Lung microvascular endothelial cell (primary cell): ENCODE measurements around the gene SLC7A11. TPM values are rescaled to one million over a fixed set of nuclear protein-coding genes. Genes with fewer than 3 reads are reported as not detected.

Experiments used
- DNase-seq, 2 donors: peaks; one replicate each; pipeline versions ENCODE4 v3.0.0 to v3.0.0-alpha.2; 2010; ENCODE audit warnings: low read depth in 2 of 2
- total RNA-seq: library from RNA; depleted of rRNA; stranded (reverse); fragments of >200 nt; gene quantifications from 2 replicates; pipeline ENCODE4 v1.2.1, GENCODE V29; 2014

SLC7A11 gene
- 5.4 and 20.9 TPM in 2 replicates for total RNA-seq

DNA sequence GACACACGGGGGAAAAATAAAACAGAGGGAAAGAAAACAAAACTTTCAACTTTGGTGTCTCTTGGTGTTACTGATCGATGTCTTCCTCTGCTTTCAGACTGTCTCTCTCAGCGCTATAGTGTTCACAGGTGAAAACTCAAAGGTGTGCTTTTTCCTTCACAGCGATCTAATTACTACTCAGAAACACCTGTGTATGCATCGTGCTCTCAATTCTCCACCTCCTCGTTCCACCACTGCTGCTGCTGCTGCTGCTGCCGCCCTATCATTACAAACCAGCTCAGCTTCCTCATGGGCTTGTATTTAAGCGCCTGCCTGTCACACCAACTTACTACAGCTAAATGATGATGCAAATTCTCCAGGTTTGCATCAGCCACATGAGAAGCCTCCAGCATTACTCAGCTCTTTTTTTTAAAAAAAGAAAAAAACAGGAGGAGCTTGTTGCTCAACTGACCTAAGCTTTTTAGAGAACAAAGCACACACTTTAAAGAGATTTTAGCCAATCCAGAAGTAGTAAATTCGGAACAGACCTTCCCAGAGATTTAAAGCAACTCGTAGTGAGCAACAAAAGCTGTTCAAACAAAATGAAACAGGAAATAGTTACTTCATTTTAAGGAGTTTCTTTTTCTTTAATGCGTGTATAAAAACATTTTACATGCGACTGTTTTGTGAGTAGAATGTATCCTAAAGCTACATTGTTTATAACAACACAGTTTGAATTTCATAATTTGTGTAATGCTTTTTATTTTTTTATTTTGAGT lies at the start of gene SLC7A11:
SLC7A11 (minus strand) TSS at position 274 of the 758 bp plus-strand sequence. CDS start 280 bp downstream, outside the sequence.
- peak; percentile 97 to 99 for DNase-seq

DNA sequence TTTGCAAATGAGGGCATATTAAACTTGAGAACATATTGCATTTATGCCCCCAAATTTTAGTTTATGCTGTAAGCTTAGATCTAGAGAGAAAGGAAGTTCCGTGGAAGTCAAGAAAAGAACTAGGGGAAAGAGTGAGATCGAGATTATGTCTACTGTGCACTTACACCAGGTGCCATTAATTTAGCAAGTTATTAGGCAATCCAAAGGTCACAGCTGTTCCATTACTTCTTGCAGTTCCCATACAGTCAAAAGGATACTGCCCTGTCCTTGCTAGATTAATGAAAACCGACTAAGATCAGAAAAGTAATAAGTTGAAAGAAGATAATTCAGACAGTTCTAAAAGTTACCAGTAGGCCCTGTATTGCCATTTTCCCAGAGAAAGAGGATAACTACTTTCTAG lies 49.3 kb upstream of the SLC7A11 start:
- DNase-seq: no peak

DNA sequence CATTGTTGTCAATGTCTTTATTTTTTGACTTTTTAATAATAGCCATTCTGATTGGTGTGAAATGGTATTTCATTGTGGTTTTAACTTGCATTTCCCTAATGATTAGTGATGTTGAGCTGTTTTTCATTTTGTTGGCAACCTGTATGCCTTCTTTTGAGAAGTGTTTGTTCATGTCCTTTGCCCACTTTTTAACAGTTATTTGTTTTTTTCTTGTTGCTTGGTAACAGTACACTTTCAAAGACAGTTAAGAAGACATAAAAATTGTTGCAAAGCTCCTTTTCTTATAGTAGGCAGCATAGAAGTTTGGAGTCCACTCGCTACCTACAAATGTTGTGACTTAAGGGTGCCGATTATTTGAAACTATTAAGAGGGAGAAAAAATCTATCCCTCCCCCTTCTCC lies 48.7 kb upstream of the SLC7A11 start:
- DNase-seq: no peak

DNA sequence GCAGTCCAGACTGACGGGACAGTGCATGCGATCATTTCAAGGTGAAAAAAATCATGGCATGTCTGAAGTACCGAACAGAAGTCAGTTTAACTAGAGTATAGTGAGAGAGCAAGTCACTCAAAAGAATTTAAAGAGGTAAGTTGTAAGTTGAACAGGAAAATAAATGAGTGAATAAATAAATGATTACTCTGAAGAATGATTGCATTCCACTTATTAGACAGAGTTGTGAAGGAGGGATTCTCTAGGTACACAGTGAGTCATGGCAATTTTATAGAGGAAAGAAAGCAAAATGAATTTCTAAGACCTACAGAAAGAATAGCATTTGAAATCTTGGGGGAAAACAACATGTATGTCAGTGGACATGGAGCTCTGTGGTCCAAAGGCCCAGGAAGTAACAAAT lies 37.1 kb upstream of the SLC7A11 start:
- DNase-seq: no peak

DNA sequence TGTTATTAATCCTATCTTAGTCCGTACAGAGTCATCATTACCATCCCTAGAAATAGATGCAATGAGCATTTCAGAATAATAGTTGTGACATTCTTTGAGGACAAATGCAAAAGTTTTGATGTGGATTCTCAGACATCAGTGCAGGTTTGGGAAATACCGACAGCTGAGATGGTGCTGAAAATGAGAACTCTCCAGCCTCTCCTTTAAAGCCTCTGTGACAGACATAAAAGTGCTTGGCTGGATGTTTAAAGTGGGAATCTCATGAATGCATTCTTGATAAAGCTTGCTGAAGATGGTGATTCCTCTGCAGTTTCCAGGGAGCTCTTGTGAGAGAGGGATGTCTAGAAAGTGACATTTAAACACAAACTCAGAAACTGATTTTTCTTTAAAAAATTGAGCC lies 35.0 kb upstream of the SLC7A11 start:
- DNase-seq: no peak

DNA sequence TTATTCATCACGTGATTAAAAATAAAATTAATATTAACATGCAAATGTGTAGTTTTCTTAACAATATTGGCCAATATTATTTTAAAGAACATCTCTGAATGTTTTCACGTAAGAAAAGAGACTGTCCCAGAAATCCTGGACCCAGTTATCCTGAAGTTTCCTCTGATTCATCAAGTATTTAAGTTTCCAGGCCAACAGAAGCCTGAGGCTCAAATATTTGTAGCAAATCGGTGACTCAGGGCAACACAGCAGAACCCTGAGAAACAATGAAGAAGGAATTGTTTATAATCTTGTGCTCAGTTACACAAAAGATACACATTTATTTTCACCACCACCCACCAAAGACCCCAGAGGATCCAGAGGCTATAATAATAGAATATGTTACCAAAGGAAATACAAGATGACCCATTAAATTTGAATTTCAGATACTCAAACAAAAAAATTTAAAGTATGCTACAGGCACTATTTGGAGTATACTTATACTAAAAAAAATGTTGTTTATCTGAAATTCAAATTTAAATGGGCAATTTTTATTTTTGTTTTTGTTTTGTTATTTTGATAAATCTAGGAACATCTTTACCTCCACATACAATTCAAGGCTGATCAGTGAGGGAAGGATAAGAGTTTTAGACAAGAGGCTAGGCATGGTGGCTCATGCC lies 33.9 kb upstream of the SLC7A11 start:
- DNase-seq: peak in 1 of 2 donors; percentile 95

DNA sequence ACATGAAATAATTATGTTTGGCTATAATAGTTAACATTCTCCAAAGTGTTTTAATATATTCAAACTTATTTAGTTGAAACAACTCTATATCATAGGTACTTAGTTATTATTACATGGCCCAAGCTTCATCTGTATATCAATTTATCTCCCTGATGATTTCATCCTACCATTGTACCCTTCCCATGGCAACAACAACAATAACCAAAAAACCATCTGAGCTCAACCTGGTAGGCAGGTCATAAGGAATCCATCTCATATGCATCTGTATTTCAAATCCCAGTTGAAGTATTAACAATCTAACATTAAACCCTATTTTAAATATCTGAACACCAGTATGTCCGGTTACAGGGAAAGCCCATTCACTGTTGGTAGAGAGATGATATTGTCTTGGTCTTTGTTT lies 33.1 kb upstream of the SLC7A11 start:
- DNase-seq: peak in 1 of 2 donors; percentile 61

DNA sequence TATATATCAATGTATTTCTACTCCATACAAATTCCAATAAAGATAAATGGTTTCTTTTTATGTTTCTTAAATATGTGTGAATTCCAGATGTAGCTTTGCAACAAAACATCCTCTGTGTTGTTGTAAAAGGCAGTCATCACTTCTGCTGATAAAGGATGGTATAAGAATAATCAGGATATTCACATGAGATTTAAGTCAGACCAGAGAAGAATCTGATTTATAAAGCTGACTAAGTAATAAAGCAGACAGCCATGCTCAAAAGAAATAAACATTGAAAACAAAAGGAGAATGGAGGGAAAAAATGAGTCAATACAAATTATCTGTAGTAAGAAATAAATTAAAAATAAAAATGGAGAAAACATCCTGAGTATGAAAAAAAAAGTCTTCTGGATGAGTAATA lies 27.0 kb upstream of the SLC7A11 start:
- peak in 1 of 2 donors; percentile 8 for DNase-seq

DNA sequence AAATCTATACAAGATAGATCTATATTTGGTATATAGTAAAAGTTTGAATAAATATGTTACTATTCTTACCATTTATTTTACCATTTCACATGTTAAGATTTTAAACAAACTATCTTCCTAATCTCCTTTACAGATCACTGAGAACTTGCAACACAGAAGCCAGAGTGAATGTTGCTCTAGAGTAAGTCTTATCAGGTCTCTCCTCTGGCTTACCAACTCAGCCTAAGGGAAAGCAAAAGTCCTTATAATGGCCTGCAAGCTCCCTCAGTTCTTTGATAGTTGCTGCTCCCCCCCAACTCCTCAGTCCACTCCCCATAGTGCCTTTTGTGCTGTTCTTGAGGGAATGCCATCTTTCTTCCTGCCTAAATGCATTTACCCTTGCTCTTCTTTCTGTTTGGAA lies 25.7 kb upstream of the SLC7A11 start:
- no peak for DNase-seq

DNA sequence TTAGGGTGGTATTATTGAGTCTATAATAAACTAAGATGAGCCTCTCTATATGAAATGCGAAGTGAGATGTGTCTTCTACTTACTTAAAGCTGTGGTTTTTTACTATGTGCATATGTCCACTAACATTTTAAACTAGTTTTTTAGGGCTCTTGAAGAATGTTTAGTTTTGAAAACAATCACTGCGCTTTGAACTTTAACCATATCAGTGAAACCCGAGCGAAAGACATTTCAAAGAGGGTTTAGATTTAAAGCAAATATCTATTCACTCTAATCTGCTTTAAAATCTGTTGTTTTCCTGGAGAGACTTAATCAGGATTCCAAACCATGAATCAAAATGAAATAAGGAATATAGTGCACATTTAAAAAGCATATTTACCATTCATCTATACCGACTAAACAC lies 24.8 kb upstream of the SLC7A11 start:
- no peak for DNase-seq

DNA sequence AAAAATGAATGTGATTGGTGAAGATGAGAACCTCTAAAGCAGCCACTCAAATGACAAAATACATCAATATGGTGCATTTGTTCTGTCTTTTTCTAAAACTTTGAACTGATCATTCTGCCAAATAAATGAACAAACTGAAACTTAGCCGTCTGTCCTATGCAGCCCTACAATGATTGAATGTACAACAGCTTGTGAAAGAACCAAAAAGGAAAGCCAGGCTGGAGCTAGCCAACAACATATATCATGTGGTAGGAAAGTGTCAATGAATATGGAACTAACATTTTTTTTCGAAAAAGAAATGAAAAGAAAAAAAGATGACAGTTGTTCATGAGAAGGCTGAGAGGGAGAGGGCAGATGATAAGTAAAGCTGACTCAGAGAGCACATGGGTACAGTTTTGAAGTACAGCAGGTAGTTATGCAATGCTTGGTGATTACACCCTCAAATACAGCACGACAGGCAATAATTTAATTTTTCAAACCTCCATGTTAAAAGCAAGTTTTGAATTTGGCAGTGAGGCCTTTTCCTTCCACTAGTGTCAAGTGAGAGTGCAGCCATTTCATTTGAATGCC lies 21.2 kb upstream of the SLC7A11 start:
- no peak for DNase-seq

DNA sequence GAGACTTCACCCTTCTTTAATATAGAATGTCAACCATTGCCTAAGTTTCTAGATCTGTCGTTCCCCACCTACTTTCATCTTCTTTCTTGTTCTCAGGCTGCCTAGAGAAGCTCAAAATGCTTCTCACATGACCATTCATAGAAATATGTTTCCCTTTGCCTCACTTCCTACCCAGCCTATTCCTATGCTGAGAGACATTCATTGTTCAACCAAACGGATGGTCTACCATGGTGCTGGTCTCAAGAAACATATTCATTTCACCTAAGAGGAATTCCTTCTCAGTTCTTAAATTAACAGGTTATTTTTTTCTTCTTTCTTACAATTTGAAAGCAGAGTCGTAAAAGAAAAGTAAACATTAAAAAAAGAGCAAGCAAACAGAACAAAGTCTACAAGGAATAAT lies 20.3 kb upstream of the SLC7A11 start:
- no peak for DNase-seq

DNA sequence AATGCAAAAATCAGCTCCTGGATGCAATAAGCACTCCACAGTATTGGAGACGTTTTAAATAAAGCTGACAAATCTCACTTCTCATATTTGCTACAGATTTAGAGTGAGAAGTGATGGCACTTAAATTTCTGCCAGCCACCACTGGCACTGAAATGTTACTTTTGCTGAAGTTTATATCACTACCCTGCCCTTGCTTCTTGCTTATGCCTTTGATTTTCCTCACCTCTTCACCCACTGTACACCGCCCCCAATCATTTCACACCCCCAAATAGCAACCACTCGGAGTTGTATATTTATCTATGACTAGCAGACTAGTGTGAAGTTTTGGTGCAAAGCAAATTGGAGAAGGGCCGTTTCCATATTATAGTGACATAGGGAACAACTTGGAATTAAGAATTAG lies 19.9 kb upstream of the SLC7A11 start:
- DNase-seq: no peak

DNA sequence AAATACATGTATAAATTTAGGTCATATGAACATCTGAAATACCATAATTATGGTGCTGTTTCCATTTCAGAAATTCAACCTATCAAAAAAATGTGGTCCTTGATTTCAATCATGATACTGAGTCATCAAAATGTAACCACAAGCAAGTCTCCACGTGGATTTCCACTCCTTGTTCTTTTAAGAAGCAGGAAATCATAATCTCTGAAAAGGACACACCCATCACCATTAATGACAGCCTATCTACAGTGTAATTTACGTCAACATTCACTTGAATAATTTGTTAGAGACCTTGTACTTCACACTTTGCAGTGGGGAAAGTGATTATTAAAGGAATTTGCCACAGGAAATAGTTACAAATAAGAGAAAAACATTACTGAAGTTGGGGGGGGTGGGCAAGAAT lies 17.7 kb upstream of the SLC7A11 start:
- peak in 1 of 2 donors; percentile 83 for DNase-seq

DNA sequence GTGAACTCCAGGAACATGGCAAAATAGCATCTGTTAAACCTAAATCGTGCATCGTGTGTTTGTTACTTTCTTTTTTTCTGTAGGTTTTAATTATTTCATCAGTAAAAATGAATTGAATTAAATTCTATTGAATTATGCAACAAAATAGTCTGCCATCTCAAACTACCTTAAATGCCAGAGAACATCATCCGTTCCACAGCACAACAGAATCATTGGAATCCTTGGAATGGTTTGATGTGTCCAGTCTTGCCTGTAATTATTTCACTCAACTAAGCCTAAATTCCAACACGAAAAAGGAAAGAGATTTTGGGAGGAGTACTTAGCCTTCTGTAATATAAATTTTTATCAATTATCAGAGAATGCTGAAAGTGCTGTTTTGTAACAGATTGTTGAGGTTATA lies 17.1 kb upstream of the SLC7A11 start:
- DNase-seq: no peak

DNA sequence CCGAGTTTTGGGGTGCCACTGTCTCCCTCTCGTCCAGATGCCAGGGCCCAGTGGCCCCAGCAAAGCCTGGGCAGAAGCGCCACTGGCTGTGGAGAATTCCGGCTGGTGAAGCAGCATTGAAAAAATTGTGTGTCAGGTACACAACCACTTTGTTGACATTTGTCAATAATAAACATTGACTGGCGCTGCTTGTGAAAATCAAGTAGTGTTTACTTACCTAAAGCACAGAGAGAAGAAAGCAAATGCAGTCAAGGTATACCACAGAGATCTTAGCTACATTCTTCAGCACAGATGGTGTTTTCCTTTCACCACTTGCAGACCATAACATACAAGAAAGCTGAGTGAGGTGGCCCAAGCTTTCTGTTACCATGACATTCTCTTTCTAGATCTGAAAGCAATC lies 14.5 kb upstream of the SLC7A11 start:
- DNase-seq: no peak

DNA sequence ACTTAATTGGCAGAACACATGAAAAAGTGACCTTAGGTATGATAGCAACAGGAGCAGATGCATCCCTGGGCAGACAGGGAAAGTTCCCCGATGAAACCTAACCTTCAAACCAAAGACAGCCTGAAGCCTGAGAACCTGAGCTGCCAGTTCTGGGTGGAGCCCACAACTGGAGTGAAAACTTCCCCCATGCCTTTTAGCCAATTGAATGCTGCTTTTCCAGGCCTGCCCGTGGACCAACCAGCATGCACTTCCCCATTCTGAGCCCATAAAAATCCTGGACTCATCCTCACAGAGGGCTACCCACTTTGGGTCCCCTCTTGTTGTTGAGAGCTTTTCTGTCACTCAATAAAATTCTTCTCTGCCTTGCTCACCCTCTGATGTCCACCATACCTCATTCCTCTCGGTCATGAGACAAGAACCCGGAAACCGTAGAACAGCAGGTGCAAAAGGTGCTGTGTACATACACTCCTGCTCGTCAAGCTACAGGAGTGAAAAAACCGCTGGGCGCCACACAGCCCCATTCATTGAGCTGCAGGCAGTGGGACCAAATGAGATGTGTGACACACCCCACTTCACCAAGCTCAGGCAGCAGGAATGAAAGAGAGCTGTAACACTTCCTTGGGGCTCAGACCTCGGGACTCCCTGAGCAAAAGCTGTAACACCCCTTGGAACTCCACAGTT lies 13.9 kb upstream of the SLC7A11 start:
- DNase-seq: no peak

DNA sequence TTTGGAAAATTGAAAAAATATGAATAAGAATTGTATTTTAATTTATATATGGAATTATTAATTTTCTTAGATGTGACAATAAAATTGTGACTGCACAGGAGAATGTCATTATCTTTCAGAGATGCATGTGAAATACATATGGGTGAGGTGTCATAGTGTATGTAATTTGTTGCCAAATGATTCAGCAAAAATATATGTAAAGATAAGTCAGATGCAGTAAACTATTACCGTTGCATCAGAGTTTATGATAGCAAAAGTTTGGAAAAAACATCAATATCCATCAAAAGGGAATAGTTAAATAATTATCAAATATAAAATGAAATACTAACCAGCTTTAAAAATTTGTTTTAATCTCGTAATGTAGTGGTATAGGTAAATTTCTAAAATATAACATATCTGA lies 10.4 kb upstream of the SLC7A11 start:
- DNase-seq: no peak

DNA sequence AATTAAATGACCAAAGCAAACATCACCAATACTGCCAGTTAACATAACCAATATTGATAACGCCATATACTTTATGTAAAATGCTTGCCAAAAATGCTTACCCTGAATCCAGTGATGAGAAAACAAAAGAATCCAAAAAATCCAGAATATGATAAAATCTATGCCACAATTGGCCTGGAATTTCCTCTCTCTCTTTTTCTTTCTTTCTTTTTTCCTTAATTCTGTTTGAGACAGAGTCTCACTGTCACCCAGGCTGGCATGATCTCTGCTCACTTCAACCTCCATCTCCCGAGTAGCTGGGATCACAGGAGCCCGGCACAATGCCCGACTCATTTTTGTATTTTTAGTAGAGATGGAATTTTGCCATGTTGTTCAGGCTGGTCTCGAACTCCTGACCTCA lies 9.8 kb upstream of the SLC7A11 start:
- DNase-seq: no peak

DNA sequence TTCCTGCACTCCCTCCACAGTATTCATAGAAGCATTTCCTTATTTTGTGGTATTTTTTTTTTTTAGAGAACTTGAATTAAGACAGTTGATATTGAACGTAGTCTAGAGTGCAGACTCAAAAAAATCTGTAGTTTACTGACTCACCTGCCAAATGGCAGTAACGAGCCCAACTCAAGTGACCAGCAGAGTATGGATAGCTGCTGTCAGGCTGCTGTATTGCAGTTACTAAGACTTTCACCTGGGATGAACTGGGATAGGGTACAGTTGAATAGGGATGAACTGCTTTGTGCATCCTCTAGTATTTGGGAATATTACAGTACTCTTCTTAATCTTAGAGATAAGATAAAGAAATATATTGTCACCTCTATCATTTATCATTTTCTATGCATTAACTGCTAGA lies 7.0 kb upstream of the SLC7A11 start:
- no peak for DNase-seq

DNA sequence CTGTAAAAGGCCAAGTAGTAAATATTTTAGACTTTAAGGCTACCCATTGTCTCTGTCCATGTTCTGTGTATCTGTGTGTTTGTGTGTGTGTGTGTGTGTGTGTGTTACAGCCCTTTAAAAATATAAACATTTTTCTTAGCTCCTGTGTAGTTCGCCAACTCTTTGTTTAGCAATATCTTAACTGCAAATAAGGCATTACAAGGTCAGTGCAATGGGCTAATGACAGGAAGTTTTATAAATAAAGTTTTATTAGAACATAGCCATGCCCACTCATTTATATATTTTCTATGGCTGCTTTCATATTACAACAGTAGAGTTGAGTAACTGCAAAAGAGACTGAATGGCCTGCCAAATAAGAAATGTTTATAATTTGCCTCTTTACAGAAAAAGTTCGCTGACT lies 5.9 kb upstream of the SLC7A11 start:
- DNase-seq: no peak

DNA sequence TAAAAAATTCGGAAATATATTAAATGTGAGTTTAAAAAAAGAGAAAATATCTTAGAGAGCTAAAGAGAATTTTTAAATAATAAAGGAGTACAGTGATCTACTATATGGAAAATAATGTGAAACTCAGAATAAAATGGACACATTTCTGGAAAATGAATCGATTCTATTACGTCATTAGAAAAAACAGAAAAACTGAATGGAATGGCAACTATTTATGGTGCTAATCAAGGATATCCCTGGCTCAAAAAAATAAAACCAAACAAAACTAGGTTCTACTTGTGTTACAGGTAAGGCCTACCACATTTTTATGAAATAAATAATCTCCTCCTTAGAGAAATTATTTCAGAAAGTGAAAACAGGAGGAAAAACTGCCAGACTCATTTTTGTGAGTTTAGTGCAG lies 5.5 kb upstream of the SLC7A11 start:
- no peak for DNase-seq
